ENCODE measurements around the gene SKAP1.

DNA sequence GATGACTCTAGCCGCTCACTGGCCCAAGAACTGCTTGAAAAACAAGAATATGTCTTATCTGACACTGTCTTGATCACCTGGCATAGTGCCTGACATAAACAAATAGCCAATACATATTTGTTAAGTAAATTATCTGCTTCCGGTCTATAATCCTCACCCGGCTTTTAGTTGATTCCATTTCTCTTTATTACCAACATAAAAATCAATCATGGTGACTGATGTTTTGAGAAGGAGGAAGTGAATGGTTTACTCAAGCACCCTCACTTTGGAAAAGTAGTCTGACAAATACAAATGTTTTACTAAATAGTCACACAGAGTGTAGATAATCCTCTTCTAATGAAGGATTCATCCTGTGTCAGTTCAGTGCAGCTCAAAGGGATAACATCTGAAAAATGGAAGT, 47.0 kb downstream of the SKAP1 start:
- TF ChIP-seq, protein P1, sequence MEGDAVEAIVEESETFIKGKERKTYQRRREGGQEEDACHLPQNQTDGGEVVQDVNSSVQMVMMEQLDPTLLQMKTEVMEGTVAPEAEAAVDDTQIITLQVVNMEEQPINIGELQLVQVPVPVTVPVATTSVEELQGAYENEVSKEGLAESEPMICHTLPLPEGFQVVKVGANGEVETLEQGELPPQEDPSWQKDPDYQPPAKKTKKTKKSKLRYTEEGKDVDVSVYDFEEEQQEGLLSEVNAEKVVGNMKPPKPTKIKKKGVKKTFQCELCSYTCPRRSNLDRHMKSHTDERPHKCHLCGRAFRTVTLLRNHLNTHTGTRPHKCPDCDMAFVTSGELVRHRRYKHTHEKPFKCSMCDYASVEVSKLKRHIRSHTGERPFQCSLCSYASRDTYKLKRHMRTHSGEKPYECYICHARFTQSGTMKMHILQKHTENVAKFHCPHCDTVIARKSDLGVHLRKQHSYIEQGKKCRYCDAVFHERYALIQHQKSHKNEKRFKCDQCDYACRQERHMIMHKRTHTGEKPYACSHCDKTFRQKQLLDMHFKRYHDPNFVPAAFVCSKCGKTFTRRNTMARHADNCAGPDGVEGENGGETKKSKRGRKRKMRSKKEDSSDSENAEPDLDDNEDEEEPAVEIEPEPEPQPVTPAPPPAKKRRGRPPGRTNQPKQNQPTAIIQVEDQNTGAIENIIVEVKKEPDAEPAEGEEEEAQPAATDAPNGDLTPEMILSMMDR (conservative IDR thresholded peaks at IDR 0.05; ENCODE audit: low read length) = no peak
- TF ChIP-seq EZH2phosphoT487 (IDR thresholded peaks at IDR 0.05; ENCODE audit: borderline replicate concordance) = no peak
